GM12878 (cell line): Measurements from ENCODE around the gene ASAH2. TPM values are rescaled to one million over a fixed set of nuclear protein-coding genes. Genes with fewer than 3 reads are reported as not detected.

Experiments
- ATAC-seq: fragments of 200-7000 bp; cut with Tn5 transposase; 3 replicates; pipeline ENCODE4 v1.9.1; 2020; ENCODE audit warnings: mild to moderate bottlenecking, moderate library complexity
- BruUV-seq: library from RNA; stranded (reverse); fragments of 400-500 nt; replicated peaks from 2 replicates; lab custom pipeline; 2021; lab: Mats Ljungman, UMichigan
- CTCF ChIA-PET: fragments of 300-600 bp; sonication (Branson Sonifier 250); formaldehyde crosslinking; extraction: SDS; loops from one replicate; lab custom pipeline; 2021; ENCODE audit warnings: inconsistent platforms; lab: Yijun Ruan, JAX
- POLR2A ChIA-PET: fragments of 350-600 bp; formaldehyde crosslinking; extraction: SDS; loops from one replicate; lab custom pipeline; 2021; ENCODE audit warnings: inconsistent platforms; lab: Charles Lee
- RAD21 ChIA-PET: fragments of 300-600 bp; sonication (Branson Sonifier 250); formaldehyde crosslinking; loops from one replicate; lab custom pipeline; 2023; ENCODE audit warnings: antibody characterized with exemption; ENCODE audit not compliant: unreplicated experiment; lab: Charles Lee
- SMC1A ChIA-PET: fragments of 300-600 bp; sonication (Branson Sonifier 250); formaldehyde crosslinking; loops from one replicate; lab custom pipeline; 2023; ENCODE audit not compliant: unreplicated experiment, uncharacterized antibody; lab: Charles Lee
- DNase-seq: peaks from one replicate; pipeline ENCODE4 v3.0.0-alpha.2; 2011; ENCODE audit warnings: low read depth, low spot score
- FAIRE-seq: peaks from 3 replicates; lab custom pipeline; 2011; peaks lifted over from hg19 to GRCh38; lab: Jason Lieb, UNC
- H2AFZ ChIP-seq: 2 replicates; pipeline ENCODE4 v1.6.0; 2011; ENCODE audit warnings: low read depth, low read length, control low read depth; ENCODE audit not compliant: control insufficient read depth
- H3K27ac ChIP-seq: 2 replicates; pipeline ENCODE4 v1.5.1; 2011; ENCODE audit warnings: control low read depth; ENCODE audit not compliant: control insufficient read depth, insufficient read depth
- H3K27me3 ChIP-seq, 2 experiments: replicated peaks in 1 of 2; 2 replicates each; pipeline versions ENCODE4 v1.6.0 to v1.6.1; 2011; ENCODE audit warnings: low read length in 1 of 2; ENCODE audit not compliant: control insufficient read depth in 2 of 2, insufficient read depth in 2 of 2
- H3K36me3 ChIP-seq, 2 experiments: 2 replicates each; pipeline ENCODE4 v1.5.1; 2011; ENCODE audit warnings: low read length in 1 of 2; ENCODE audit not compliant: control insufficient read depth in 2 of 2, insufficient read depth in 2 of 2
- H3K4me1 ChIP-seq: 2 replicates; pipeline ENCODE4 v1.6.1; 2011; ENCODE audit warnings: mild to moderate bottlenecking, low read length, moderate library complexity, mixed read lengths; ENCODE audit not compliant: control insufficient read depth, insufficient read depth
- H3K4me2 ChIP-seq: 2 replicates; pipeline ENCODE4 v1.6.0; 2011; ENCODE audit warnings: control low read depth; ENCODE audit not compliant: control insufficient read depth, insufficient read depth
- H3K4me3 ChIP-seq: fragments of 200-600 bp; sonication (generic); 2 replicates; pipeline ENCODE4 v1.5.1; 2016
- H3K79me2 ChIP-seq: 2 replicates; pipeline ENCODE4 v1.6.0; 2011; ENCODE audit warnings: low read length; ENCODE audit not compliant: control insufficient read depth, insufficient read depth
- H3K9ac ChIP-seq: 2 replicates; pipeline ENCODE4 v1.8.0; 2011; ENCODE audit warnings: low read length, control low read depth, mixed read lengths; ENCODE audit not compliant: control insufficient read depth, insufficient read depth
- H3K9me3 ChIP-seq: replicated peaks from 3 replicates; pipeline ENCODE4 v1.5.1; 2011; ENCODE audit warnings: mild to moderate bottlenecking, low read length; ENCODE audit not compliant: control insufficient read depth, insufficient read depth
- H4K20me1 ChIP-seq: 2 replicates; pipeline ENCODE4 v1.6.0; 2011; ENCODE audit not compliant: control insufficient read depth, insufficient read depth
- ATF7 ChIP-seq: fragments of 450-650 bp; IDR thresholded peaks from 2 replicates; pipeline ENCODE4 v1.6.1; 2016; ENCODE audit warnings: low read depth, mild to moderate bottlenecking
- BHLHE40 ChIP-seq, 2 experiments: fragments of 450-650 bp in 1 of 2; IDR thresholded peaks; 2 replicates each; pipeline ENCODE4 v1.6.1; 2011 to 2017; ENCODE audit warnings: low read depth in 2 of 2, borderline replicate concordance in 1 of 2, improper control_type of control experiment in 1 of 2, low read length in 1 of 2, mild to moderate bottlenecking in 1 of 2
- BMI1 ChIP-seq: fragments of 450-650 bp; IDR thresholded peaks from 2 replicates; pipeline ENCODE4 v1.6.1; 2016; ENCODE audit warnings: mild to moderate bottlenecking, moderate library complexity, borderline replicate concordance
- CHD4 ChIP-seq: fragments of 200-600 bp; sonication (generic); IDR thresholded peaks from 2 replicates; pipeline ENCODE4 v1.6.1; 2016; ENCODE audit warnings: mild to moderate bottlenecking
- CREB1 ChIP-seq: IDR thresholded peaks from 2 replicates; pipeline ENCODE4 v1.6.1; 2012; ENCODE audit warnings: low read depth, mild to moderate bottlenecking, inconsistent platforms
- ELK1 ChIP-seq: IDR thresholded peaks from 2 replicates; pipeline ENCODE4 v1.6.1; 2012; ENCODE audit warnings: low read depth, low read length, improper control_type of control experiment
- HDAC6 ChIP-seq: fragments of 200-600 bp; sonication (generic); IDR thresholded peaks from one replicate; pipeline ENCODE4 v1.8.0; 2017; ENCODE audit warnings: antibody characterized with exemption; ENCODE audit not compliant: unreplicated experiment
- IKZF1 ChIP-seq: fragments of 450-650 bp; conservative IDR thresholded peaks from 2 replicates; pipeline ENCODE4 v1.6.1; 2017; ENCODE audit warnings: antibody characterized with exemption, mild to moderate bottlenecking
- IKZF2 ChIP-seq, 2 experiments: fragments of 450-650 bp; IDR thresholded peaks; 2 replicates each; pipeline ENCODE4 v1.6.1; 2017; ENCODE audit warnings: mild to moderate bottlenecking in 2 of 2, moderate library complexity in 2 of 2
- NFYB ChIP-seq: IDR thresholded peaks from 2 replicates; pipeline ENCODE4 v1.6.1; 2011; ENCODE audit warnings: low read depth, mild to moderate bottlenecking, low read length, improper control_type of control experiment, moderate library complexity; ENCODE audit not compliant: insufficient read depth
- PML ChIP-seq: IDR thresholded peaks from 2 replicates; pipeline ENCODE4 v1.6.1; 2012; ENCODE audit warnings: low read length, inconsistent platforms
- POLR2AphosphoS5 ChIP-seq: IDR thresholded peaks from 2 replicates; pipeline ENCODE4 v1.6.1; 2011; ENCODE audit warnings: mild to moderate bottlenecking, low read length, inconsistent platforms
- POU2F2 ChIP-seq: IDR thresholded peaks from 3 replicates; pipeline ENCODE4 v1.6.1; 2011; ENCODE audit warnings: low read depth, mild to moderate bottlenecking, low read length, borderline replicate concordance
- SMAD1 ChIP-seq: fragments of 450-650 bp; IDR thresholded peaks from 2 replicates; pipeline ENCODE4 v1.6.1; 2018; ENCODE audit warnings: mild to moderate bottlenecking, low read depth; ENCODE audit not compliant: partially characterized antibody
- SP1 ChIP-seq: IDR thresholded peaks from one replicate; pipeline ENCODE4 v1.6.1; 2011; ENCODE audit warnings: low read depth, low read length
- SPI1 ChIP-seq: IDR thresholded peaks from 2 replicates; pipeline ENCODE4 v1.6.1; 2011; ENCODE audit warnings: low read depth, mild to moderate bottlenecking, low read length, moderate library complexity, borderline replicate concordance; ENCODE audit not compliant: insufficient read depth
- WGBS: methylation state at CpG from one replicate; pipeline ENCODE4 v1.1.6; 2016; ENCODE audit warnings: low lambda C conversion rate; ENCODE audit not compliant: insufficient replicate concordance, insufficient coverage; ENCODE audit errors: missing lambda C conversion rate; 5-methylcytosine and 5-hydroxymethylcytosine counted together
- in situ Hi-C: fragments of 300-500 bp; cut with MboI; formaldehyde crosslinking; loops from 9 replicates; pipeline ENCODE4 v1.14.3; 2018; ENCODE audit warnings: mixed read lengths
- intact Hi-C: fragments of 100-400 bp; cut with micrococcal nuclease; formaldehyde crosslinking; loops from one replicate; pipeline ENCODE4 v1.14.2; 2022; ENCODE audit not compliant: unreplicated experiment
- polyA plus RNA-seq, 11 experiments: library from polyadenylated mRNA; depleted of rRNA in 4 of 11; unstranded in 6 of 11; stranded (reverse) in 5 of 11; fragments of >200 nt; fragmentation: Nextera tagmentation in 4 of 11; fragmentation: Illumina TruSeq in 1 of 11; extraction: Ambion mirVana in 4 of 11; extraction: Trizol in 1 of 11; gene quantifications; 1 replicate in 1 of 11; 2 replicates in 10 of 11; pipeline versions ENCODE4 v1.2.1 to v1.2.3, GENCODE V29; 2011 to 2016; ENCODE audit warnings: inconsistent platforms in 2 of 11, missing spikeins in 2 of 11, low read depth in 1 of 11
- total RNA-seq, 4 experiments: library from RNA; depleted of rRNA in 3 of 4; stranded (reverse); fragments of >200 nt in 3 of 4; fragmentation: Illumina TruSeq in 1 of 4; extraction: Trizol in 1 of 4; gene quantifications; 2 replicates each; pipeline versions ENCODE4 v1.2.1 to v1.2.3, GENCODE V29; 2013 to 2021
- TF ChIP-seq, protein P1 (sequence below): IDR thresholded peaks from 2 replicates; pipeline ENCODE4 v1.6.1; 2012; ENCODE audit warnings: mild to moderate bottlenecking, low read depth, low read length
- TF ChIP-seq, protein P2 (sequence below): IDR thresholded peaks from 2 replicates; pipeline ENCODE4 v1.6.1; 2012; ENCODE audit warnings: low read depth, low read length, improper control_type of control experiment

The ASAH2 gene
- total and polyA plus RNA-seq, 10 of the 15 experiments (the other 5 are each of a cell fraction or from before 2014, with no cell fraction given), result 0.23 to 2.3 (median 1.1) TPM

- Histone ChIP-seq H4K20me1 (no peaks in the 10 kb centered on the region), H3K27ac (no peak overlapping the region), H3K9me3 (no peaks in the 10 kb centered on the region), H3K4me2 (no peak overlapping the region), H3K36me3 (no peaks in the 10 kb centered on the region), H2AFZ (no peak overlapping the region), H3K79me2 (no peaks in the 10 kb centered on the region), H3K4me1 (no peaks in the 10 kb centered on the region), H3K4me3 (no peak overlapping the region), H3K9ac (no peak overlapping the region), H3K27me3 (no peaks in the 10 kb centered on the region)
- DNase-seq (peak; percentile 36), ATAC-seq (peak; percentile 99), FAIRE-seq (peak; percentile 93)
- 13% methylated on average over 6 of the region's 6 CpGs for WGBS
- SMC1A ChIA-PET, result interaction anchor here (0.7 to 4.8 kb wide), 13 partner anchors 9 to 630 kb away, joined by 3 to 27 read pairs (median 4); no protein-coding TSS in a partner anchor
- CTCF ChIA-PET, result interaction anchor here (0.5 to 6.1 kb wide), 20 partner anchors 11 to 817 kb away, joined by 3 to 61 read pairs (median 3); no protein-coding TSS in a partner anchor
- in situ Hi-C loops (no loop called here), intact Hi-C loops (loop anchor here (1.0 kb wide), 1 partner anchor 630 kb away; no protein-coding TSS in a partner anchor)
- POLR2A ChIA-PET, result interaction anchor here (0.9 to 1.3 kb wide), 2 partner anchors 36 to 288 kb away, joined by 3 read pairs; no protein-coding TSS in a partner anchor
- RAD21 ChIA-PET, result interaction anchor here (1.0 to 2.2 kb wide), 3 partner anchors 37 to 630 kb away, joined by 3 to 17 read pairs (median 16); no protein-coding TSS in a partner anchor
- BruUV-seq, result no TSS peak
- TF ChIP-seq POLR2AphosphoS5 (no peak), POU2F2 (peak; percentile 78; the same call in 1 of the 3 replicates), PML (no peak), IKZF1 (peak; percentile 36; the same call in 1 of the 2 replicates), SP1 (no peak), ATF7 (no peak), HDAC6 (no peak), ELK1 (no peak), BMI1 (no peak), CREB1 (no peak), CHD4 (no peak), IKZF2 (IDR thresholded peaks at IDR 0.05) (peak in 1 of 2 experiments; percentile 20; a peak in 1 of 4 replicates), BHLHE40 (IDR thresholded peaks at IDR 0.05; ENCODE audit: borderline replicate concordance in 1 of 2, low read depth in 2 of 2, low read length in 1 of 2) (0 out of 4 replicates have a peak, but pooled peaks of 1 of the 2 experiments have one; percentile 10), NFYB (no peak), SMAD1 (no peak), SPI1 (no peak)
- TF ChIP-seq, protein P1, sequence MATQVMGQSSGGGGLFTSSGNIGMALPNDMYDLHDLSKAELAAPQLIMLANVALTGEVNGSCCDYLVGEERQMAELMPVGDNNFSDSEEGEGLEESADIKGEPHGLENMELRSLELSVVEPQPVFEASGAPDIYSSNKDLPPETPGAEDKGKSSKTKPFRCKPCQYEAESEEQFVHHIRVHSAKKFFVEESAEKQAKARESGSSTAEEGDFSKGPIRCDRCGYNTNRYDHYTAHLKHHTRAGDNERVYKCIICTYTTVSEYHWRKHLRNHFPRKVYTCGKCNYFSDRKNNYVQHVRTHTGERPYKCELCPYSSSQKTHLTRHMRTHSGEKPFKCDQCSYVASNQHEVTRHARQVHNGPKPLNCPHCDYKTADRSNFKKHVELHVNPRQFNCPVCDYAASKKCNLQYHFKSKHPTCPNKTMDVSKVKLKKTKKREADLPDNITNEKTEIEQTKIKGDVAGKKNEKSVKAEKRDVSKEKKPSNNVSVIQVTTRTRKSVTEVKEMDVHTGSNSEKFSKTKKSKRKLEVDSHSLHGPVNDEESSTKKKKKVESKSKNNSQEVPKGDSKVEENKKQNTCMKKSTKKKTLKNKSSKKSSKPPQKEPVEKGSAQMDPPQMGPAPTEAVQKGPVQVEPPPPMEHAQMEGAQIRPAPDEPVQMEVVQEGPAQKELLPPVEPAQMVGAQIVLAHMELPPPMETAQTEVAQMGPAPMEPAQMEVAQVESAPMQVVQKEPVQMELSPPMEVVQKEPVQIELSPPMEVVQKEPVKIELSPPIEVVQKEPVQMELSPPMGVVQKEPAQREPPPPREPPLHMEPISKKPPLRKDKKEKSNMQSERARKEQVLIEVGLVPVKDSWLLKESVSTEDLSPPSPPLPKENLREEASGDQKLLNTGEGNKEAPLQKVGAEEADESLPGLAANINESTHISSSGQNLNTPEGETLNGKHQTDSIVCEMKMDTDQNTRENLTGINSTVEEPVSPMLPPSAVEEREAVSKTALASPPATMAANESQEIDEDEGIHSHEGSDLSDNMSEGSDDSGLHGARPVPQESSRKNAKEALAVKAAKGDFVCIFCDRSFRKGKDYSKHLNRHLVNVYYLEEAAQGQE, result no peak
- TF ChIP-seq, protein P2, sequence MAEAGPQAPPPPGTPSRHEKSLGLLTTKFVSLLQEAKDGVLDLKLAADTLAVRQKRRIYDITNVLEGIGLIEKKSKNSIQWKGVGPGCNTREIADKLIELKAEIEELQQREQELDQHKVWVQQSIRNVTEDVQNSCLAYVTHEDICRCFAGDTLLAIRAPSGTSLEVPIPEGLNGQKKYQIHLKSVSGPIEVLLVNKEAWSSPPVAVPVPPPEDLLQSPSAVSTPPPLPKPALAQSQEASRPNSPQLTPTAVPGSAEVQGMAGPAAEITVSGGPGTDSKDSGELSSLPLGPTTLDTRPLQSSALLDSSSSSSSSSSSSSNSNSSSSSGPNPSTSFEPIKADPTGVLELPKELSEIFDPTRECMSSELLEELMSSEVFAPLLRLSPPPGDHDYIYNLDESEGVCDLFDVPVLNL, result no peak
Observed at GRCh38 chr10:50224330-50224952, 26.9 kb downstream of the ASAH2 start.
